ENCODE data around the gene QSOX2.

- TF ChIP-seq, protein P1, sequence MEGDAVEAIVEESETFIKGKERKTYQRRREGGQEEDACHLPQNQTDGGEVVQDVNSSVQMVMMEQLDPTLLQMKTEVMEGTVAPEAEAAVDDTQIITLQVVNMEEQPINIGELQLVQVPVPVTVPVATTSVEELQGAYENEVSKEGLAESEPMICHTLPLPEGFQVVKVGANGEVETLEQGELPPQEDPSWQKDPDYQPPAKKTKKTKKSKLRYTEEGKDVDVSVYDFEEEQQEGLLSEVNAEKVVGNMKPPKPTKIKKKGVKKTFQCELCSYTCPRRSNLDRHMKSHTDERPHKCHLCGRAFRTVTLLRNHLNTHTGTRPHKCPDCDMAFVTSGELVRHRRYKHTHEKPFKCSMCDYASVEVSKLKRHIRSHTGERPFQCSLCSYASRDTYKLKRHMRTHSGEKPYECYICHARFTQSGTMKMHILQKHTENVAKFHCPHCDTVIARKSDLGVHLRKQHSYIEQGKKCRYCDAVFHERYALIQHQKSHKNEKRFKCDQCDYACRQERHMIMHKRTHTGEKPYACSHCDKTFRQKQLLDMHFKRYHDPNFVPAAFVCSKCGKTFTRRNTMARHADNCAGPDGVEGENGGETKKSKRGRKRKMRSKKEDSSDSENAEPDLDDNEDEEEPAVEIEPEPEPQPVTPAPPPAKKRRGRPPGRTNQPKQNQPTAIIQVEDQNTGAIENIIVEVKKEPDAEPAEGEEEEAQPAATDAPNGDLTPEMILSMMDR (IDR thresholded peaks at IDR 0.05) = no peak
- TF ChIP-seq EP300 (IDR thresholded peaks at IDR 0.05) = no peak
These were observed 35.8 kb downstream of the QSOX2 start for GRCh38 chr9:136209786-136210185.

All from suprapubic skin (tissue), 3 donors.